Activated CD8-positive, alpha-beta memory T cell treated with anti-CD3 and anti-CD28 coated beads, Interleukin-2, amount 50 U/mL, for 24 hours (primary cell): ENCODE data around the gene CDKAL1.
"Not testable (repeated sequence)": the region's sequence is repeated elsewhere in the genome, so short reads cannot be mapped to it uniquely, and the experiment has no call there.

Experiments
- DNase-seq: peaks from one replicate; pipeline ENCODE4 v3.0.0-alpha.2; 2020; ENCODE audit errors: extremely low read depth

CDKAL1 gene

DNA sequence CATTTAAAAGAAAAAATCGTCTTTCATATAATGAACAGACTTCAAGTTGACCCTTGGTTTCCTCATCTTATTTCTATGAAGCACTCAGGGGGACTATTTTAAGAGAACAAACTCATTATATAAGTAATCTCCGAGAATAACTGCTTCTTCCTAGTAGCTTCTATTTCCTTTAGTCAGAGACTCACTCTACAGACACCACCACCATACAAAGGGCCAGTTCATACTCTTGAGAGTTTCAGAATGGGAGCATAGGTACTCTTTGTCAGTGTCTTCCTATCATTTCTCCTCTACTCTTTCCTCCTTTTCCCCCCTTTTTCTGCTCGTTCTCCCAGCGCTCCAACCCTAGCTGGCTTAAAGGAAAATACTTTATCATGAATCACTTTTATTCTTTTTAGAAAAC, 104.9 kb downstream of the CDKAL1 start:
- no peak for DNase-seq

- DNase-seq = no peak
Observed at GRCh38 chr6:20640181-20640580, 105.9 kb downstream of the CDKAL1 start.

GRCh38 chr6:20642441-20642840, 108.2 kb downstream of the CDKAL1 start:
- DNase-seq = no peak

DNA sequence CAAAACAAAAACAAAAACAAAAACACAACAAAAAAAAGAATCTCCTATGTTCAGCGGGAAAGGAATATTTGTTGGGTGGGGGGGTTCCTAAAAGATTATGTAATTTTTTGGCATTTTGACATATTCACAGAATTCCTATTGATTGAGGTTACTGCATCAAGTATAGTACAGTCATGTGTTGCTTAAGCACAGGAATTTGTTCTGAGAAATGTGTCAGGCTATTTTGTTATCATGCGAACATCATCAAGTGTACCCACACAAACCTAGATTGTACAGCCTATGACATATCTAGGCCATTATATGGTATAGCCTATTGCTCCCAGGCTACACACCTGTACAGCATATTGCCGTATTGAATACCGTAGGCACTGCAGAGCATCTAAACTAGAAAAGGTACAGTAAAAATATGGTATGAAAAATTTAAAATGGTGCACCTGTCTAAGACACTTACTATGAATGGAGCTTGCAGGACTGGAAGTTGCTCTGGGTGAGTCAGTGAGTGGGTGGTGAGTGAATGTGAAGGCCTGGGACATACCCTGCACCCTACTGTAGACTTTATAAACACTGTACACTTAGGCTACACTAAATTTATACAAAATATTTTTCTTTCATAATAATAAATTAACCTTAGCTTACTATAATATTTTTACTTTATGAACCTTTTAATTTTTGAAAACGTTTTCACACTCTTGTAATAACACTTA, 110.6 kb downstream of the CDKAL1 start:
- no peak for DNase-seq

DNA sequence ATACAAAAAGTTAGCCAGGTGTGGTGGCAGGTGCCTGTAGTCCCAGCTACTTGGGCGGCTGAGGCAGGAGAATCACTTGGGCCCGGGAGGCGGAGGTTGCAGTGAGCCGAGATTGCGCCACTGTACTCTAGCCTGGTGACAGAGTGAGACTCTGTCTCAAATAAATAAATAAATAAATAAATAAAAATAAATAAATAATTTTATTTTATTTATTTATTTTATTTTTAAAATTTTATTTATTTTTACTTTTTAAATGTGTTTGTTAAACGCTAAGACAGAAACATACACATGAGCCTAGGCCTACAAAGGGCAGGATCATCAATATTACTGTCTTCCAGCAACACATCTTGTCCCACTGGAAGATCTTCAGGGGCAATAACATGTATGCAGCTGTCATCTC, 111.3 kb downstream of the CDKAL1 start:
- not testable (repeated sequence) for DNase-seq

GRCh38 chr6:20647585-20647984, 113.3 kb downstream of the CDKAL1 start:
- no peak for DNase-seq

DNA sequence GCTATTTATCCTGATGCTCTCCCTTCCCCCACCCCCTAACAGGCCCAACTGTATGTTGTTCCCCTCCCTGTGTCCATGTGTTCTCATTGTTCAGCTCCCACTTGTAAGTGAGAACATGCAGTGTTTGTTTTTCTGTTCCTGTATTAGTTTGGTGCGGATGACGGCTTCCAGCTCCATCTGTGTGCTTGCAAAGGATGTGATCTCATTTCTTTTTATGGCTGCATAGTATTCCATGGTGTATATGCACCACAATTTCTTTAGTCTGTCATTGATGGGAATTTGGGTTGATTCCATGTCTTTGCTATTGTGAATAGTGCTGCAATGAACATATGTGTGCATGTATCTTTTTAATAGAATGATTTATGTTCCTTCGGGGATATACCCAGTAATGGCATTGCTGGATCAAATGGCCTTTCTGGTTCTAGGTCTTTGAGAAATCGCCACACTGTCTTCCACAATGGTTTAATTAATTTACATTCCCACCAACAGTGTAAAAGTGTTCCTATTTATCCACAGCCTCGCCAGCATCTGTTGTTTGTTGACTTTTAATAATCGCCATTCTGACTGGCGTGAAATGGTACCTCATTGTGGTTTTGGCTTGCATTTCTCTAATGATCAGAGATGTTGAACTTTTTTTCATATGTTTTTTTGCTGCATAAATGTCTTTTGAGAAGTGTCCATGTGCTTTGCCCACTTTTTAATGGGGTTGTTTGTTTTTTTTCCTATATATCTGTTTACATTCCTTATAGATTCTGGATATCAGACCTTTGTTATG, 115.6 kb downstream of the CDKAL1 start:
- DNase-seq = not testable (repeated sequence)

- DNase-seq = no peak
Observed at GRCh38 chr6:20652299-20653084, 118.2 kb downstream of the CDKAL1 start.

DNA sequence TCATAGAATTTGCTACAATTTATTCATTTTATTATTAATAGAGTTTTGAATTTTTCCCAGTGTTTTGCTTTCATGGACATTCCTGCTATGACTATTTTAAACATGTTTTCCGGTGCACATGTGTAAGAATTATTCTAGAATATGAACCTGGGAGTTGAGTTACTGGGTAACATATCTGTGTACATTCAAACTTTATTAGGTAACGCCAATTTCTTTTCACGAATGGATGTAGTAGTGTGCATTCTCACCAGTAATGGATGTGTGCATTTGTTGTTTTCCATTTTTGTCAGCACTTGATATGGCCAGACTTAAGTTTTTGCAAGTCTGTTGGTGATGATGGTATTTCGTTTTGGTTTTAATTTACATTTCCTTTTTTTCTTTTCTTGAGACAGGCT, 118.8 kb downstream of the CDKAL1 start:
- DNase-seq = no peak

GRCh38 chr6:20655317-20655716, 121.1 kb downstream of the CDKAL1 start:
- DNase-seq = no peak

- DNase-seq = no peak
Observed at GRCh38 chr6:20657274-20657800, 123.1 kb downstream of the CDKAL1 start.

GRCh38 chr6:20658053-20658452, 123.8 kb downstream of the CDKAL1 start:
- DNase-seq = no peak

DNA sequence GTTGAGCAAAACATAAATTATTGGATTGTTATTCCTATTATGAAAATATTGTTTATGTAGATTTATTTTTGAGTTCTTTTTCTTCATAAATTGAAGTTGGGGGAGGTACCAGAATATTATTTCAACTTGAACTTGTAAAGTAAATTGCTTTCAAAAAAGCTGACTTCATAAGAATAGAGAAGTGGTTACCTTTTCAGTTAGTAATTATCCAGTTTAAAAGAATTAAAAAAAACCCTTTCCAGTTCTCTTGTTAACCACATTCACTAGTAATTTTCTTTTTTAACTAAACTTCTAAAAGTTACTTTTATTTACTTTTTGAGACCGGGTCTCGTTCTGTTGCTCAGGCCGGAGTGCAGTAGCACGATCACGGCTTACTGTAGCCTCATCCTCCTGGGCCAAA, 124.3 kb downstream of the CDKAL1 start:
- DNase-seq = no peak

- DNase-seq = no peak
Observed at GRCh38 chr6:20660534-20660933, 126.3 kb downstream of the CDKAL1 start.

DNA sequence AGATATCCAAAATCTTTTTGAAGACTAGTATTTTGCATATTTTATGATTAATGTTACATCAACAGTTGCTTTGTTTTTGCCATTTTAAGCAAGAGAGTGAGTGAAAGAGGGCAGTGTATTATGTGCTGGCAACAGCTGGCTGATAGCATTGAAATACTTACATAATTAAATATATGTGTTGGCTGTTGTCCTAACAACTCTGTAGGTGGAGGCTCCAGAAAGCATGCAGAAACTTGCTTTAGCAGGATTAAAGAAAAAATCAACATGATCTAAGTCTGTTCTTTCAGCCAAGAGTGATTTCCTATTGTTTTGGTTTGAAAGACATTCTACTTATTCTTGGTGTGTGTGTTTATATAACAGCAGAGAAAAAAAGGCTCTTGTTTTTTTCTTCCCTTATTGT, 127.5 kb downstream of the CDKAL1 start:
- no peak for DNase-seq

DNA sequence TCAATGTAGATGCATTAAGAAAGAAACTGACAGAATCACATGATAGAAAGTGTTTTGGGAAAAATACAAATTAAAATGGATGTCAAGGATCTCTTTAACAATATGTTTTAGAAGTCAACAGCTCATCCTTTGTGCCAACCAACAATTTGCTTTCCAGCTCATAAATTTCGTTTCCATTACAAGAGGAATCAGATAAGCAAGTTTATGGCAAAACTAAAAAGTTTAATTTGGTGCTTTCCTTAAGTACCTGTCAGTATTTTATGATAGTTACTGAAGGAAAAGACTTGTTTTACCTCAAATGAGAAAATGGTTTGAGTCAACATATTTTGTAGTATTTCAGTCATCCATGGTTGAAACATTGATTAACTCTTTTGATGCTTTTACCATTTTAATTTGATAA, 130.0 kb downstream of the CDKAL1 start:
- no peak for DNase-seq

- no peak for DNase-seq
Observed at GRCh38 chr6:20665290-20665689, 131.0 kb downstream of the CDKAL1 start.

DNA sequence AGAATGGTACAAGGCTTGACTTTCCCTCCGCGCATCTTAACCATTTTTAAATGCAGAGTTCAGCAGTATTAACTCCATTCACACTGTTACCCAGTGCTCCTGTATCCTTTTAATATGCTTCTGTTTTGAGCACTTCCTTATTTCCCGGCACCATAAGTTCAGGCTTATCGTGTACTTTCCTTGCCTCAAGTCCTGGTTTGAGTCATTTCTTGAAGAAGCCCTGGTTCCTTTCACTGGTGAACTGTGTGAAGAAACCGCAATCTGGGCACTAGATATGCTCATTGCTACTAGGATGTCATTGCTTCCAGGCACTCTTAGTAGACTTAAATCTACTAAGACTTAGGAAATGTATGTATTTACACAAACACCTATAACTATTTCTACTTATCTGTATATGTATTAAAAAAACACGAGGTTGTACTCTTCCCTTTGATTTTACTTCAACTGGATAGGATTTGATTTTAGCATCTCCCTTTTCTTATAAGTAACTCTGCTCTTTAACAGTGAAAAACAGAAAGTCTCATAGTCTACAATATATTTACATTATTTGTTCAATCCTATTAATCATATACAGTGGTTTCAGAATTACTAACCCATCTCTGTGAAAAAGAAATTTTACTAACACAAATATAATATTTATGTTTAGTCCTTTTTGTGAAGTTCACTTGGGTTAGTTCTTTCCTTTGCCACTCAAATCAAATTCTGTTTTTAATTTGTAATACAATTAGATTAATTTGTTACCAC, 135.5 kb downstream of the CDKAL1 start:
- no peak for DNase-seq

DNA sequence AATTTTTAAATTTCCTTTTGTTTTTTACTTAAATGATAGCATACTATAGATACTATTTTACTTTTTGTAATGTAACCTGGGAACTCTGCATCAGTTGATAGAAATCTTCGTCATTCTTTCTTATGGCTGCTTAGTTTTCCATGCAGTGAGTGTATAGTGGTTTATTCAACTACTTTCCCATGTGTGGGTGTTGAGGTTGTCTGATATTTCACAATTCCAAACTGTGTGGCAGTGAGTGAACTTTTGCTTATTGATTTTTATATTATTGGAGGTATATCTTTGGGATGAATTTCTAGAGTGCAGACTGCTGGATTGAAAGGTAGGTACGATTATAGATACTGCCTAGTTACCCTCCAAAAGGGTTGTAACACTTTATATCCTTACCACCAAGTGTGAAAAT, 136.5 kb downstream of the CDKAL1 start:
- DNase-seq = no peak

GRCh38 chr6:20672038-20672437, 137.8 kb downstream of the CDKAL1 start:
- no peak for DNase-seq

DNA sequence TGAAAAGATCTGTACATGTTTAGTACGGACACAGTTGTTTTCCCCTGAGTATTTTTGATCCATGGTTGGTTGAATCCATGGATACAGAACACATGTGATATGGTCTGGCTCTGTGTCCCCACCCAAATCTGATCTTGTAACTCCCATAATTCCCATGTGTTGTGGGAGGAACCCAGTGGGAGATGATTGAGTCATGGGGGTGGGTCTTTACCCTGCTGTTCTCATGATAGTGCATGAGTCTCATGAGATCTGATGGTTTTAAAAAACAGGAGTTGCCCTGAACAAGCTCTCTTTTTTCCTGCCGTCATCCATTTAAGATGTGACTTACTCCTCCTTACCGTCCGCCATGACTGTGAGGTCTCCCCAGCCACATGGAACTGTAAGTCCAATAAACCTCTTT, 139.2 kb downstream of the CDKAL1 start:
- DNase-seq = no peak

DNA sequence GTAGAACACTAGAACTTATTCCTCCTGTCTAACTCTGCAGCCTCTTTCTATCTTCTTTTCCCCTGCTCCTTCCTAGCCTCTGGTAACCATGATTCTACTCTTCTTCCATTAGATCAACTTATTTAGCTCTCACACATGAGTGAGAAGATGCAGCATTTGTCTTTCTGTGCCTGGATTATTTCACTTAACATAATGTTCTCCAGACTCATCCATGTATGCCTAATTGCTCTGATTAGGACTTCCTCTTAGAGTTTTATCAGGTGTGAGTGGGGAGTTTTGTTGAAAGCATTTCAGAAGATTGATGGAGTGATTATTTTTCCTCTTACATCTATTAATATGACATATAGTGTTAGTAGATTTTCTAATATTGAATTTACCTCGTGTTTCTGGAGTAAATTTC, 140.4 kb downstream of the CDKAL1 start:
- no peak for DNase-seq
